ENCODE measurements around the gene PRKN.

GRCh38 chr6:162591517-162591916 lies 136.0 kb downstream of the PRKN start:
- TF ChIP-seq CTCF (conservative IDR thresholded peaks at IDR 0.05) (no peak), ZFX (IDR thresholded peaks at IDR 0.05) (no peak)

Data from C4-2B (cell line).